Activated T-cell treated with anti-CD3 and anti-CD28 coated beads, Interleukin-2, amount 50 U/mL, for 4 hours (primary cell): ENCODE data around the gene RRAS. TPM values are rescaled to one million over a fixed set of nuclear protein-coding genes. Genes with fewer than 3 reads are reported as not detected.
A peak's percentile ranks its signal among the peaks of the same experiment; 100 is the strongest.

Experiments used
- ATAC-seq, 2 donors: fragments of 200-7000 bp; cut with Tn5 transposase; one replicate each; pipeline ENCODE4 v1.10.0; 2021
- DNase-seq: peaks from one replicate; pipeline ENCODE4 v3.0.0-alpha.2; 2020
- H3K27me3 Mint-ChIP-seq: one replicate; pipeline ENCODE4 v1.8.0; 2021; ENCODE audit warnings: low read depth, mixed read lengths
- H3K36me3 Mint-ChIP-seq: one replicate; pipeline ENCODE4 v1.8.0; 2022; ENCODE audit warnings: mixed read lengths; ENCODE audit not compliant: insufficient read depth
- H3K4me1 Mint-ChIP-seq: one replicate; pipeline ENCODE4 v1.8.0; 2021; ENCODE audit warnings: low read depth, mixed read lengths
- H3K4me3 Mint-ChIP-seq: one replicate; pipeline ENCODE4 v1.8.0; 2021; ENCODE audit warnings: mild to moderate bottlenecking, moderate library complexity, mixed read lengths
- H3K9me3 Mint-ChIP-seq: one replicate; pipeline ENCODE4 v1.8.0; 2021; ENCODE audit warnings: mixed read lengths
- total RNA-seq, 3 donors: library from RNA; stranded (reverse); gene quantifications; one replicate each; pipeline ENCODE4 v1.2.1, GENCODE V29; 2021

Gene RRAS
- 1 to 10 TPM; 2.3 to 3.8 (median 3.5) TPM for total RNA-seq

- Mint-ChIP-seq H3K9me3 (no peaks in the 10 kb centered on the region), H3K4me1 (peaks cover 57% of the 10 kb centered on the region), H3K4me3 (peak within 1 kb of the TSS; percentile 98), H3K36me3 (peaks cover 3% of the 10 kb centered on the region), H3K27me3 (no peaks in the 10 kb centered on the region)
- peak; percentile 60 to 68 for ATAC-seq
- DNase-seq: peak; percentile 99
Measured at GRCh38 chr19:49640113-49640898, at the start of gene RRAS. Gene RRAS, minus strand, starts transcription at chr19:49640143. Its CDS starts 45 bp downstream, at chr19:49640098.

- H3K4me1 Mint-ChIP-seq: peaks cover 17% of the 10 kb centered on the region
- peaks cover 21% of the 10 kb centered on the region for H3K36me3 Mint-ChIP-seq
- ATAC-seq: peak; percentile 30 to 38
Measured at GRCh38 chr19:49689133-49690078, 49.5 kb upstream of the RRAS start, which contains the start of gene ADM5. Gene ADM5, plus strand, starts transcription at chr19:49689594. Its CDS starts 244 bp downstream, at chr19:49689838.

DNA sequence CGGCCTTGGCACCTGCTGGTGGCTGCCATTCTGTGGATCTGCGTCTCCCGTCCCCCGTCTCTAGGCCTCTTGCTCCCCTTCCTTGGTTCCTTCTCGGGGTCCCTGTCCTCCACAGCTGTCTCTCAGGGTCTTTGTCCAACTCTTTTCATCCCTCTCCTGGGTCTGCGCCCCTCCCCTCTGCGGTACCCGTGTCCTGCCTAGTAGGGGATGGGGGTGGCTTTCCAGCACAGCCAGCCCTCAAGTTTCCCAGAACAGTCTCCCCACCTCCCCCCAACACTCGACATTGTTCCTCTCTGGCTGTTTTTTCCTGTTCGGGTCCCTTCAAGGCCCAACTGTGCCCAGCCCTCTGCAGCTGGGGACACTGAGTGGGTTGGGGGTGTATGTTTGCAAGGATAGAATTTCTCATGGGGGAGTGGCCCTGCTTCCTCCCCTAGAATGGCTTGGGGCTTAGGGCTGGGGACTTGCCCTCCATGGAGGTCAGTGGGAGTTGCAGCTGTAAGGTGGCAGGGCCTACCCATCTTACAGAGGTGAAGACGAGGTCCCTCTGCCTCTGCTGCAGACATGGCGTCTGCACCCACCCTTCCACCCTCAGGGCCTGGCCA lies 48.7 kb upstream of the RRAS start:
- DNase-seq: no peak
- H3K4me1 Mint-ChIP-seq: peaks cover 17% of the 10 kb centered on the region
- no peak for ATAC-seq
- no peak overlapping the region for H3K4me3 Mint-ChIP-seq
- H3K36me3 Mint-ChIP-seq: peaks cover 27% of the 10 kb centered on the region
- H3K27me3 Mint-ChIP-seq: peaks cover 16% of the 10 kb centered on the region
- no peaks in the 10 kb centered on the region for H3K9me3 Mint-ChIP-seq

More at GRCh38 chr19:49689133-49690078, 49.5 kb upstream of the RRAS start, which contains the start of gene ADM5:
- peak within 1 kb of the TSS; percentile 77 for H3K4me3 Mint-ChIP-seq
- no peak for DNase-seq
- H3K9me3 Mint-ChIP-seq: no peaks in the 10 kb centered on the region
- peaks cover 16% of the 10 kb centered on the region for H3K27me3 Mint-ChIP-seq

DNA sequence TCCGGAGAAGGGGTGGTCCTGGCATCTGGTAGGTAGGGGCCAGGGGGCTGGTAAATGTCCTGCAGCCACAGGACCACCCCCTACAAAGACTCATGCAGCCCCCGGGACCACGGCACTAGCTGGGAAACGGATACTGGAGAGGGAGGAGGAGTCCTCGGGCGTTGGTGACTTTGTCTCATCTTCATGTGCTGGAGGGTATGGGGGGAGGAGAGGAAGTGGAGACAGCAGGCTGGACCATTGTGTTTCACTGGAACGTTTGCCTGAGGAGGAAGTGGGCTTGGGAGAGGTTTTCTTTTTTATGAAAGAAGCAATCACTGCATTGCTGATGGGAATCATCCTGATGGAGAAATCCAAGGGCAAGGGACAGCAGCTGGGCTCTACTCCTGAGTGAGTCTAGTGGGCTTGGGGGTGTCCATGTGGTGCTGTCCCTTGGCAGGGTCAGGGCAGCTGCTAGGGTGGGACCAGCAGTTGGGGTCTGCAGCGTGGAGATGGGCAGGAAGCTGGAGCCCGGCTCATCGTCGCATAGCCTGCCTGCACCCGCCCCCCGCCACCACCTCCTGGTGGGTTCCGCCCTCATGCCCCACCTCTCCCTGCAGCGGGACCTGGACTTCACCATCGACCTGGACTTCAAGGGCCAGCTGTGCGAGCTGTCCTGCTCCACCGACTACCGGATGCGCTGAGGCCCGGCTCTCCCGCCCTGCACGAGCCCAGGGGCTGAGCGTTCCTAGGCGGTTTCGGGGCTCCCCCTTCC lies 47.8 kb upstream of the RRAS start:
- no peaks in the 10 kb centered on the region for H3K9me3 Mint-ChIP-seq
- peaks cover 15% of the 10 kb centered on the region for H3K27me3 Mint-ChIP-seq
- peaks cover 30% of the 10 kb centered on the region for H3K36me3 Mint-ChIP-seq
- H3K4me1 Mint-ChIP-seq: peaks cover 17% of the 10 kb centered on the region
- H3K4me3 Mint-ChIP-seq: no peak overlapping the region
- no peak for DNase-seq
- no peak for ATAC-seq

GRCh38 chr19:49687150-49687549 lies 47.2 kb upstream of the RRAS start:
- Mint-ChIP-seq H3K36me3 (peaks cover 34% of the 10 kb centered on the region), H3K27me3 (peaks cover 15% of the 10 kb centered on the region), H3K4me1 (peaks cover 21% of the 10 kb centered on the region), H3K4me3 (no peak overlapping the region), H3K9me3 (no peaks in the 10 kb centered on the region)
- DNase-seq (no peak), ATAC-seq (no peak)

GRCh38 chr19:49686503-49687088 lies 46.7 kb upstream of the RRAS start:
- Mint-ChIP-seq H3K4me1 (peaks cover 21% of the 10 kb centered on the region), H3K4me3 (no peak overlapping the region), H3K27me3 (peaks cover 14% of the 10 kb centered on the region), H3K36me3 (peaks cover 34% of the 10 kb centered on the region), H3K9me3 (no peaks in the 10 kb centered on the region)
- no peak for ATAC-seq
- no peak for DNase-seq

DNA sequence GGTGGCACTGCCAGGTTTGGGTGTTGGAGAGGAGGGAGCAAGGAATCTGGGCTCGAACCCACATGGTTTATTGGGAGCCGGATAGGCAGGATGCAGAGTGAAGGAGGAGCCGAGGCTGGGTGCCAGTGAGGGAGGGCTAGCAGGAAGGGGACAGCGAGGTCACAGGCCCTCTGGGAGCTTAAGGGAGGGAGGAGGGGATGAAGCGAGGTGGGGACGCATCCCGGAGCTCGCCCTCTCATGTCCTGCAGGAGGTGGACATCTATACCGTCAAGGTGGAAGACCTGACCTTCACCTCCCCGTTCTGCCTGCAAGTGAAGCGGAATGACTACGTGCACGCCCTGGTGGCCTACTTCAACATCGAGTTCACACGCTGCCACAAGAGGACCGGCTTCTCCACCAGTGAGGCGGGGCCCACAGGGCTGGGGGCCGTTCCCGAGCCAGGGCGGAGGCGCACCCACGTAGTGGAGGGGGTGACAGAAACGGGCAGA lies 45.9 kb upstream of the RRAS start:
- Mint-ChIP-seq H3K36me3 (peaks cover 36% of the 10 kb centered on the region), H3K4me3 (no peak overlapping the region), H3K9me3 (no peaks in the 10 kb centered on the region), H3K27me3 (peaks cover 7% of the 10 kb centered on the region), H3K4me1 (peaks cover 16% of the 10 kb centered on the region)
- DNase-seq (no peak), ATAC-seq (no peak)

DNA sequence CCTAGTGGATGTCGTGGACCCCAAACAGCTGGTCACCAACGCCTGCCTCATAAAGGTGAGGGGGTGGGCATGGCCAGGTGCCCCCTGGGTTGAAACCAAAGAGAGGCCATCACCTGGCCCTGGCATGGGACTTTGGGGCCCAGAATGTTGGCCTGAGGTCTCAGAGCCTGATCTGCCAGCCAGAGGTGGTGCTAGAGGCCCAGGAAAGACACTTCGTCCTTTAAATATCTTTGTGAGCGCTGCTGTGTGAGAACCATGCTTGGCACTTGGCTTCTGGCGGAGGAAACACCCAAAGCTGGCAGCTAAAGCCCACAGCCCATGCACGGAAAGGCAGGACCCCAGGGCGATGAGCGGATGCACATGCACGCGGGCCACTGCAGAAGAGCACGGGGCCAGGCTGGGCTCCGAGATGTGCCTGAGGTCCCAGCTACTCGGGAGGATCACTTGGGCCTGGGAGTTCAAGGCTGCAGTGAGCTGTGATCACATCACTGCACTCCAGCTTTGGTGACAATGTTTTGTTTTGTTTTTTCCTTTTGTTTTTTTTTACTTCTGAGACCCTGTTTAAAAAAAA lies 45.1 kb upstream of the RRAS start:
- Mint-ChIP-seq H3K4me1 (peaks cover 14% of the 10 kb centered on the region), H3K9me3 (no peaks in the 10 kb centered on the region), H3K4me3 (no peak overlapping the region), H3K27me3 (no peaks in the 10 kb centered on the region), H3K36me3 (peaks cover 35% of the 10 kb centered on the region)
- DNase-seq (no peak), ATAC-seq (no peak)

DNA sequence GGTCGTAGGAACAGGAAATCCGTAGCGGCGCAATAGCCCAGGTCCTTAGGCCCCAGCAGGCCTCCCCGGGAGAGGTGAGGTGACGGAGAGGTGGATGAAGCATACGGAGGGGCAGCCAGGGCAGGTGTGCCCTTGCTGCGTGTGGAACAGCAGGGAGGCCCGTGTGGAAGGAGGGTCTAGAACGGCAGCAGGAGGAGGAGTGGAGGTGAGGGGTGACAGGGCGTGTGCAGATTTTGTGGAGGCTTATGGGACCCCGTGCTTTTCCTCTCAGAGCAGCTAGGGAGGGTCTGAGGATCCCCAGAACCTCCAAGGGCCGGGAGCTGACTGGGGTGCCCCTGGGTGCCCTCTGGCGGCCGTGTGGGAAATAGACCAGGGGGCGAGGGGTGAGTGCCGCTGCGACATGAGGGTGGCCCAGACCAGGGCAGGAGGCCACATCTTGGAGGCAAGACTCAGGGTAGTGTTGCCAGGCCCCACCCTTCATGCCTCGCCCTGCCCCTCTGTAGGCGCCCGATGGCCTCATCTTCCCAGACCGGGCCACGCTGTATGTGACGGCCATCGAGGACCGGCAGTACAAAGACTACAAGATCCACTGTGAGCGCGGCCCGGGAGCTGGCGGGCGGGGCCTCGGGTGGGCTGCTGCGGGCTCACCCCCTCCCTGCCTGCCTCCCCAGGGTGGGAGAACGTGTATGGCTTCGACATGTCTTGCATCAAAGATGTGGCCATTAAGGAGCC lies 44.5 kb upstream of the RRAS start:
- no peaks in the 10 kb centered on the region for H3K27me3 Mint-ChIP-seq
- no peaks in the 10 kb centered on the region for H3K9me3 Mint-ChIP-seq
- ATAC-seq (no peak), DNase-seq (no peak)
- H3K4me1 Mint-ChIP-seq: peaks cover 16% of the 10 kb centered on the region
- no peak overlapping the region for H3K4me3 Mint-ChIP-seq
- H3K36me3 Mint-ChIP-seq: peaks cover 34% of the 10 kb centered on the region

DNA sequence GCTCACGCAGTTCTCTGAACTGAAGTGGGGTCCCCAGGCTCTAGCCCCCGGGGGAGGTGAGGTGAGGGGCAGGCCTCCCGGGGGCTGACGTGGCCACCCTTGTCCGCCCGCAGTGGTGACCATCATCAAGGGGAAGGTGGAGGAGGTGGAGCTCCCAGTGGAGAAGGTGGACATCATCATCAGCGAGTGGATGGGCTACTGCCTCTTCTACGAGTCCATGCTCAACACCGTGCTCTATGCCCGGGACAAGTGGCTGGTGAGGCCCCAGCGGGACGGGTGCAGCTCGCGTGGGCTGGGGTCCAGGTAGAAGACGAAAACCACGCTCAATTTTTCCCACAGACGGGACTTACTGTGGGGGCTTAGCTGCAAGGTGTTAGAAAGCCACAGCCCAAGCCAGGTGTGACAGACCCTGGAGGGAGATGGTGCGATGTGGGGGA lies 43.9 kb upstream of the RRAS start:
- Mint-ChIP-seq H3K9me3 (no peaks in the 10 kb centered on the region), H3K36me3 (peaks cover 34% of the 10 kb centered on the region), H3K4me3 (no peak overlapping the region), H3K27me3 (no peaks in the 10 kb centered on the region), H3K4me1 (peaks cover 18% of the 10 kb centered on the region)
- ATAC-seq (no peak), DNase-seq (no peak)

GRCh38 chr19:49682274-49682673 lies 42.3 kb upstream of the RRAS start:
- H3K4me3 Mint-ChIP-seq: no peak overlapping the region
- no peaks in the 10 kb centered on the region for H3K9me3 Mint-ChIP-seq

GRCh38 chr19:49681830-49682229 lies 41.9 kb upstream of the RRAS start:
- H3K36me3 Mint-ChIP-seq: peaks cover 31% of the 10 kb centered on the region
- DNase-seq: no peak

More at GRCh38 chr19:49682274-49682673, 42.3 kb upstream of the RRAS start:
- peaks cover 23% of the 10 kb centered on the region for H3K4me1 Mint-ChIP-seq
- no peaks in the 10 kb centered on the region for H3K27me3 Mint-ChIP-seq
- H3K36me3 Mint-ChIP-seq: peaks cover 34% of the 10 kb centered on the region
- ATAC-seq (no peak), DNase-seq (no peak)

More at GRCh38 chr19:49681830-49682229, 41.9 kb upstream of the RRAS start:
- Mint-ChIP-seq H3K9me3 (no peaks in the 10 kb centered on the region), H3K27me3 (no peaks in the 10 kb centered on the region), H3K4me1 (peaks cover 23% of the 10 kb centered on the region), H3K4me3 (no peak overlapping the region)
- ATAC-seq: no peak
